PC-9 (cell line): ENCODE measurements around the gene CRTC3. TPM values are rescaled to one million over a fixed set of nuclear protein-coding genes. Genes with fewer than 3 reads are reported as not detected.

Source experiments
- BruUV-seq: library from RNA; stranded (reverse); fragments of 400-500 nt; replicated peaks from 2 replicates; lab custom pipeline; 2021; lab: Mats Ljungman, UMichigan
- CTCF ChIA-PET: fragments of 300-600 bp; sonication (Branson Sonifier 250); formaldehyde crosslinking; loops from one replicate; lab custom pipeline; 2022; ENCODE audit warnings: antibody characterized with exemption; lab: Charles Lee
- POLR2A ChIA-PET: fragments of 300-600 bp; sonication (Branson Sonifier 250); formaldehyde crosslinking; loops from one replicate; lab custom pipeline; 2022; ENCODE audit warnings: antibody characterized with exemption; ENCODE audit not compliant: unreplicated experiment; lab: Charles Lee
- DNase-seq, 2 experiments: peaks; one replicate each; pipeline versions ENCODE4 v3.0.0 to v3.0.0-alpha.2; 2015 to 2022; ENCODE audit warnings: mixed read lengths in 1 of 2
- H2AFZ ChIP-seq: fragments of 200-600 bp; sonication (generic); 2 replicates; pipeline ENCODE4 v1.8.1; 2017; ENCODE audit warnings: antibody characterized with exemption
- H3F3A ChIP-seq: fragments of 200-600 bp; sonication (generic); 2 replicates; pipeline ENCODE4 v1.8.1; 2017; ENCODE audit warnings: antibody characterized with exemption, mild to moderate bottlenecking, low read depth; ENCODE audit not compliant: insufficient read depth
- H3K27ac ChIP-seq: fragments of 200-600 bp; sonication (generic); 2 replicates; pipeline ENCODE4 v1.6.1; 2016; ENCODE audit warnings: mixed run types
- H3K27me3 ChIP-seq: fragments of 200-600 bp; sonication (generic); 2 replicates; pipeline ENCODE4 v1.6.1; 2016; ENCODE audit warnings: low read depth, mixed run types; ENCODE audit not compliant: insufficient read depth
- H3K36me3 ChIP-seq: fragments of 200-600 bp; sonication (generic); 2 replicates; pipeline ENCODE4 v1.6.1; 2016; ENCODE audit warnings: low read depth, mixed run types
- H3K4me1 ChIP-seq: fragments of 200-600 bp; sonication (generic); replicated peaks from 2 replicates; pipeline ENCODE4 v1.6.1; 2016; ENCODE audit warnings: mixed run types; ENCODE audit not compliant: insufficient read depth
- H3K4me2 ChIP-seq: fragments of 200-600 bp; sonication (generic); 2 replicates; pipeline ENCODE4 v1.6.1; 2017; ENCODE audit warnings: mixed run types
- H3K4me3 ChIP-seq: fragments of 200-600 bp; sonication (generic); 2 replicates; pipeline ENCODE4 v1.6.1; 2016; ENCODE audit warnings: mixed run types
- H3K79me2 ChIP-seq: fragments of 200-600 bp; sonication (generic); 2 replicates; pipeline ENCODE4 v1.6.1; 2017; ENCODE audit warnings: low read depth, mixed run types
- H3K9me2 ChIP-seq: fragments of 200-600 bp; sonication (generic); 2 replicates; pipeline ENCODE4 v1.8.1; 2017; ENCODE audit warnings: mild to moderate bottlenecking; ENCODE audit not compliant: insufficient read depth
- H3K9me3 ChIP-seq: fragments of 200-600 bp; sonication (generic); 2 replicates; pipeline ENCODE4 v1.8.1; 2016; ENCODE audit warnings: low read depth; ENCODE audit not compliant: insufficient read depth
- H4K20me1 ChIP-seq: fragments of 200-600 bp; sonication (generic); 2 replicates; pipeline ENCODE4 v1.8.1; 2017; ENCODE audit not compliant: insufficient read depth
- CTCF ChIP-seq: fragments of 200-600 bp; sonication (generic); conservative IDR thresholded peaks from 2 replicates; pipeline ENCODE4 v1.6.1; 2017; ENCODE audit warnings: mixed run types, antibody characterized with exemption, mild to moderate bottlenecking, moderate library complexity
- EZH2 ChIP-seq: fragments of 200-600 bp; sonication (generic); IDR thresholded peaks from 2 replicates; pipeline ENCODE4 v1.8.0; 2017; ENCODE audit warnings: antibody characterized with exemption, low read depth
- intact Hi-C: fragments of 100-400 bp; cut with micrococcal nuclease; formaldehyde crosslinking; loops from one replicate; pipeline ENCODE4 v1.10.0; 2022; ENCODE audit not compliant: unreplicated experiment
- total RNA-seq: library from RNA; stranded (reverse); gene quantifications from 2 replicates; pipeline ENCODE4 v1.2.3, GENCODE V29; 2021

The CRTC3 gene
- total RNA-seq, 1 experiment from 2014 or later = 18.6 TPM

- H3K9me3 ChIP-seq = no peaks in the 10 kb centered on the region
- DNase-seq = no peak
- no TSS peak for BruUV-seq
- no peak overlapping the region for H3K27ac ChIP-seq
- ChIA-PET CTCF (no interaction called here), POLR2A (no interaction called here)
- no peak for TF ChIP-seq EZH2
- TF ChIP-seq CTCF = no peak
- no peak overlapping the region for H3K4me2 ChIP-seq
- H3K27me3 ChIP-seq = no peaks in the 10 kb centered on the region
- H3F3A ChIP-seq = no peaks in the 10 kb centered on the region
- H3K79me2 ChIP-seq = no peaks in the 10 kb centered on the region
- intact Hi-C loops = no loop called here
- no peak overlapping the region for H3K4me3 ChIP-seq
- H4K20me1 ChIP-seq = no peaks in the 10 kb centered on the region
- H2AFZ ChIP-seq = no peak overlapping the region
- no peaks in the 10 kb centered on the region for H3K4me1 ChIP-seq
- H3K9me2 ChIP-seq = no peaks in the 10 kb centered on the region
- peaks cover 4% of the 10 kb centered on the region; the same call in 1 of the 2 replicates for H3K36me3 ChIP-seq
Measured at GRCh38 chr15:90611157-90611556, 81.4 kb downstream of the CRTC3 start.

GRCh38 chr15:90617171-90617570, 87.4 kb downstream of the CRTC3 start:
- Histone ChIP-seq H3K9me2 (no peaks in the 10 kb centered on the region), H3K27ac (no peak overlapping the region), H3K79me2 (no peaks in the 10 kb centered on the region), H3F3A (no peaks in the 10 kb centered on the region), H3K4me3 (no peak overlapping the region), H3K27me3 (no peaks in the 10 kb centered on the region), H2AFZ (no peak overlapping the region), H3K9me3 (no peaks in the 10 kb centered on the region), H3K4me2 (no peak overlapping the region), H4K20me1 (no peaks in the 10 kb centered on the region), H3K4me1 (no peaks in the 10 kb centered on the region), H3K36me3 (no peaks in the 10 kb centered on the region)
- DNase-seq = no peak
- BruUV-seq = no TSS peak
- ChIA-PET POLR2A (no interaction called here), CTCF (no interaction called here)
- intact Hi-C loops = no loop called here
- no peak for TF ChIP-seq CTCF
- no peak for TF ChIP-seq EZH2

GRCh38 chr15:90617668-90618097, 88.0 kb downstream of the CRTC3 start:
- no TSS peak for BruUV-seq
- DNase-seq = no peak
- no peaks in the 10 kb centered on the region for H4K20me1 ChIP-seq
- H3K4me3 ChIP-seq = no peak overlapping the region
- intact Hi-C loops = no loop called here
- no peak overlapping the region for H2AFZ ChIP-seq
- H3F3A ChIP-seq = no peaks in the 10 kb centered on the region
- POLR2A ChIA-PET = no interaction called here
- no peaks in the 10 kb centered on the region for H3K27me3 ChIP-seq
- no peaks in the 10 kb centered on the region for H3K9me3 ChIP-seq
- no peak overlapping the region for H3K27ac ChIP-seq
- CTCF ChIA-PET = interaction anchor here (0.7 kb wide), 1 partner anchor 136 kb away, joined by 5 read pairs; no protein-coding TSS in a partner anchor
- no peak overlapping the region for H3K4me2 ChIP-seq
- H3K9me2 ChIP-seq = no peaks in the 10 kb centered on the region
- no peaks in the 10 kb centered on the region for H3K79me2 ChIP-seq
- no peaks in the 10 kb centered on the region for H3K36me3 ChIP-seq
- no peaks in the 10 kb centered on the region for H3K4me1 ChIP-seq
- no peak for TF ChIP-seq CTCF
- no peak for TF ChIP-seq EZH2
